Activated CD8-positive, alpha-beta memory T cell treated with anti-CD3 and anti-CD28 coated beads, Interleukin-2, amount 50 U/mL, for 1 hour (primary cell): ENCODE results near the gene AKAP13.
A peak's percentile ranks its signal among the peaks of the same experiment; 100 is the strongest.
"Not testable (repeated sequence)": the region's sequence is repeated elsewhere in the genome, so short reads cannot be mapped to it uniquely, and the experiment has no call there.

ENCODE experiments used
- DNase-seq: peaks from one replicate; pipeline ENCODE4 v3.0.0-alpha.2; 2020; ENCODE audit errors: extremely low read depth

AKAP13 gene

DNA sequence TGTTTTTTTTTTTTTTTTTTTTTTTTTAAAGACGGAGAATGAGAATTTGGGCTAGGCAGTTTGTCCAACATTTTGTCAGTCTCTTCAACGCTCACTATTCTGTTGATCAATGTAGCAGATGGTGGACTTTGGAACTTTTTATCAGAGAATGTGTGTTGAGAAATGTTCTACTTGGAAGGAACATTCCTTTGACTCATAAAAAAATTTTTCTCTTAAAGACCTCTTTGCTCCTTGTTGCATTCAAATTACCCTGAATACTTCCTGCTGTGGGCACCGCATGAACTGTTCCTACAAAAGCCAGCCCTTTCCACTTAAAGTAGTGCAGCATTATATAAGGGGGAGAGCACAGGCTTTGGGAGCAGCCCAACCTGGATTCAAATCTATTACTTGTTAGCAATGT, 182.9 kb downstream of the AKAP13 start:
- DNase-seq: no peak

DNA sequence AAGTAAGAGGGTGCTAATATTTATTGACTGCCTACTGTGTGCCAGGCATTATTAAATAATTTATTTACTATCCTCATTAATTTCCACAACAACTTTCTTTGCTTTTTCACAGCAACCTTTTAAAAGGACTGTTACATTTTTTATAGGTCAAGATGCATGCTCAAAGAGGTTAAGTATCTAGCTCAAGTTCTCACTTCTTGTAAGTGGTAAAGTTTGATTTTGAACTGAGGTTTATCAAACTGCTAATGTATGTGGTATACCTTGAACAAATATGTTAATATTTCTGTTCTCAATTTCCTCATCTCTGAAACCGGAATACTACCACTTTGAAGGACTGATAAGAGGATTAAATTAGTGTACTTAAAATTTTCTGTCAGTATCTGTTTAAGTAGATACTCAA, 183.3 kb downstream of the AKAP13 start:
- no peak for DNase-seq

DNA sequence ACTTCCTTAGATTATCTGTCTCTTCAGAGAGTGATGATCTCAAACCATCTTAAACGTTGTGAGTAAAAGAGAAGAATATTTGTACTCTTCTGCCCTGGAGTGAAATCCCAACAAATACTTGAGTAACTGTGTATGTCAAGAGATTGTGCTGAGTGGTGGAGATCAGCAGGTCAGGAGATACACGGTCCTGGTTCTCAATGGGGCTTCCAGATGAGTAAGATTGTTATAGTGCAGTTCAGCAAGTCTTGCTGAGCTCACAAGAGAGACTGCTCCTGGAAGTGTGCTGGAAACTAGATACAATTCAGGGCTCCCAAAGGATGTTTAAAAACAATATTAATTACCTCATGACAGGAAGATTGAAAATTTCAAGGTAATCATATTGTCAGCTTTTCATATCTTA, 184.3 kb downstream of the AKAP13 start:
- no peak for DNase-seq

GRCh38 chr15:85568261-85568808, 187.9 kb downstream of the AKAP13 start:
- no peak for DNase-seq

DNA sequence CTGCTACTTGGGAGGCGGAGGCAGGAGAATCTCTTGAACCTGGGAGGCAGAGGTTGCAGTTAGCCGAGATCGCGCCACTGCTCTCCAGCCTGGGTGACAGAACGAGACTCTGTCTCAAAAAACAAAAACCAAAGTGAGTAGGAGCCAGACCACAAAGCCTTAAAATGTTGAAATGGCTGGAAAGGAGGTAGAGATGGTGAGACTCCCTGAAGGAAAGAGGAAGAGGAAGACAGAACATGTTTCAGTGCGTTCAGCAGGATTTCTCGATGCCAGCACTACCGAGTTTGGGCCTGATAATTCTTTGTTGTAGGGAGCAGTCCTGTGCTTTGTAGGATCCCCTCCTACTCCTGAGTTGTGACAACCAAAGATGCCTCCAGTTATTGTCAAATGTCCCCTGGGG, 189.9 kb downstream of the AKAP13 start:
- no peak for DNase-seq

DNA sequence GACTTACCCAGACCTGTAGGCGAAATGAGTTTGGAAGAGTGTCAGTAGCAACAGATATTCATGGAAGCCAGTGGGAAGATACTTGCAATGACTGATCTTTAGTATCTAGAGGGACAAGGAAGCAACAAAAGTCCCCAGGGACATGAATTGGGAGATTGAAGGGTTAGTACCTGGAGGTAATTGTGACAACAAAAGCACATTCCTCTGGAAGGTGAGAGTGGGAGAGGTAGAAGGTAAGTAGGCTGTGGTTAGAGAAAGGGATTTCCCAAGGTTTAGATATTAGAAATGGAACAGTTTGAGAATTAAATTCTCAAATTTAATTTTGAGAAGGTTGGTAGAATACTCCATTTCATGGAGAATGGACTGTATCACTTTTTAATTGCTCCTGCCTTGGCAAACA, 191.4 kb downstream of the AKAP13 start:
- no peak for DNase-seq

GRCh38 chr15:85576392-85576791, 196.0 kb downstream of the AKAP13 start:
- DNase-seq: no peak

DNA sequence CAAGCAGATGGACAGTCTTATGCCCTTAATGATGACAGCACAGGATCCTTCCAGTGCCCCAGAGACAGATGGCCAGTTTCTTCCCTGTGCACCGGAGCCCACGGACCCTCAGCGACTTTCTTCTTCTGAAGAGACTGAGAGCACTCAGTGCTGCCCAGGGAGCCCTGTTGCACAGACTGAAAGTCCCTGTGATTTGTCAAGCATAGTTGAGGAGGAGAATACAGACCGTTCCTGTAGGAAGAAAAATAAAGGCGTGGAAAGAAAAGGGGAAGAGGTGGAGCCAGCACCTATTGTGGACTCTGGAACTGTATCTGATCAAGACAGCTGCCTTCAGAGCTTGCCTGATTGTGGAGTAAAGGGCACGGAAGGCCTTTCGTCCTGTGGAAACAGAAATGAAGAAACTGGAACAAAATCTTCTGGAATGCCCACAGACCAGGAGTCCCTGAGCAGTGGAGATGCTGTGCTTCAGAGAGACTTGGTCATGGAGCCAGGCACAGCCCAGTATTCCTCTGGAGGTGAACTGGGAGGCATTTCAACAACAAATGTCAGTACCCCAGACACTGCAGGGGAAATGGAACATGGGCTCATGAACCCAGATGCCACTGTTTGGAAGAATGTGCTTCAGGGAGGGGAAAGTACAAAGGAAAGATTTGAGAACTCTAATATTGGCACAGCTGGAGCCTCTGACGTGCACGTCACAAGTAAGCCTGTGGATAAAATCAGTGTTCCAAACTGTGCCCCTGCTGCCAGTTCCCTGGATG, 198.7 kb downstream of the AKAP13 start:
- no peak for DNase-seq

DNA sequence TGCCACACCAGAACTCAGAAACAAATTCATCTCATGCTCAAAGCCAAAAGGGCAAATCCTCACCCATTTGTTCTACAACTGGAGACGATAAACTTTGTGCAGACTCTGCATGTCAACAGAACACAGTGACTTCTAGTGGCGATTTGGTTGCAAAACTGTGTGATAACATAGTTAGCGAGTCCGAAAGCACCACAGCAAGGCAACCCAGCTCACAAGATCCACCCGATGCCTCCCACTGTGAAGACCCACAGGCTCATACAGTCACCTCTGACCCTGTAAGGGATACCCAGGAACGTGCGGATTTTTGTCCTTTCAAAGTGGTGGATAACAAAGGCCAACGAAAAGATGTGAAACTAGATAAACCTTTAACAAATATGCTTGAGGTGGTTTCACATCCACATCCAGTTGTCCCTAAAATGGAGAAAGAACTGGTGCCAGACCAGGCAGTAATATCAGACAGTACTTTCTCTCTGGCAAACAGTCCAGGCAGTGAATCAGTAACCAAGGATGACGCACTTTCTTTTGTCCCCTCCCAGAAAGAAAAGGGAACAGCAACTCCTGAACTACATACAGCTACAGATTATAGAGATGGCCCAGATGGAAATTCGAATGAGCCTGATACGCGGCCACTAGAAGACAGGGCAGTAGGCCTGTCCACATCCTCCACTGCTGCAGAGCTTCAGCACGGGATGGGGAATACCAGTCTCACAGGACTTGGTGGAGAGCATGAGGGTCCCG, 199.7 kb downstream of the AKAP13 start:
- no peak for DNase-seq

GRCh38 chr15:85580879-85581278, 200.5 kb downstream of the AKAP13 start:
- DNase-seq: no peak

DNA sequence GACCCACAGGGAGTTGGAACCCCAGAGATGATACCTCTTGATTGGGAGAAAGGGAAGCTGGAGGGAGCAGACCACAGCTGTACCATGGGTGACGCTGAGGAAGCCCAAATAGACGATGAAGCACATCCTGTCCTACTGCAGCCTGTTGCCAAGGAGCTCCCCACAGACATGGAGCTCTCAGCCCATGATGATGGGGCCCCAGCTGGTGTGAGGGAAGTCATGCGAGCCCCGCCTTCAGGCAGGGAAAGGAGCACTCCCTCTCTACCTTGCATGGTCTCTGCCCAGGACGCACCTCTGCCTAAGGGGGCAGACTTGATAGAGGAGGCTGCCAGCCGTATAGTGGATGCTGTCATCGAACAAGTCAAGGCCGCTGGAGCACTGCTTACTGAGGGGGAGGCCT, 201.1 kb downstream of the AKAP13 start:
- no peak for DNase-seq

DNA sequence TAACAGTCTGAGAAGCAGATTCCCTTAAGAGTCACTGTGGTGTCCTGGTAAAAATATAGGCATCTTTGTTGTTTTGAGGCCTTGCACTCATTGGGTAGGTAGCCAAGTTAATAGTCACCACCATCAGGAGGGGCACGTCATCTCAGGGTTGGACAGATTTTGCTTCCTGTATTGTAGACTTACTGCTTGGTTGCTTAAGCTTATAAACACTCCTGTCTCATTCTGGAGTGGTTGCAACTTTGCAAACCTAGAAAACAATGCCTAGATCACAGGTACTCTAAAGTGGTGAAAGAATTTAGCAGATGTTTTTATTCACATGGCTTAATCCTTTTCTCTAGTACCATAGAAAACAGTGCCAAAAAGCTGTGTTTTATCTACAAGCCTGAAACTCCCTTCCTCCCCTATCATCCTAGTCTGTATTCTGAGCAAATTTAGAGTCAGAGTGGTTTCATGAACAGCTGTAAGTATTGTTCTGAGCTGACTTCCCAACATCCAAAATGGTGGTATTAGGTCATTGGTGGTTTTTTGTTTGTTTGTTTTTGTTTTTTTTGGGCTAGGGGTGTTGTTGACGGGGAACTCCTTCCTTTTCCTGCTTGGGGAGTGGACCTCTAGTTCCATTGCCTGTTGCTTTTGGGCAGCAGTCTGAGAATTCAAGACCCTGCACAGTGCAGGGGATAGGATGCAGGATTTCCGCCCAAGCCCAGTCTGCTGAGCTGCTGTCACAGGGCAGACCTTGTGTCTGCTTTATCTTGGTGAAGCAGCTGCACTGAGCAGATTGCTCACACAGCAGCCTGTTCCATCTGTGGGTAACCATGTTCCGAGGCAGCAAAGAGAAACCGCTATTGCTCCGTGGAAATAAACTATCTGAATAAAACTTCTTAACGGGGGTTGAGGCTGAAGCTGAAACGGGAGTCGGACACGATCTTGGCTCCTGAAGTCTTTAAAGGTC, 202.0 kb downstream of the AKAP13 start:
- DNase-seq: peak; percentile 37

- no peak for DNase-seq
Measured at GRCh38 chr15:85583442-85583841, 203.0 kb downstream of the AKAP13 start.

DNA sequence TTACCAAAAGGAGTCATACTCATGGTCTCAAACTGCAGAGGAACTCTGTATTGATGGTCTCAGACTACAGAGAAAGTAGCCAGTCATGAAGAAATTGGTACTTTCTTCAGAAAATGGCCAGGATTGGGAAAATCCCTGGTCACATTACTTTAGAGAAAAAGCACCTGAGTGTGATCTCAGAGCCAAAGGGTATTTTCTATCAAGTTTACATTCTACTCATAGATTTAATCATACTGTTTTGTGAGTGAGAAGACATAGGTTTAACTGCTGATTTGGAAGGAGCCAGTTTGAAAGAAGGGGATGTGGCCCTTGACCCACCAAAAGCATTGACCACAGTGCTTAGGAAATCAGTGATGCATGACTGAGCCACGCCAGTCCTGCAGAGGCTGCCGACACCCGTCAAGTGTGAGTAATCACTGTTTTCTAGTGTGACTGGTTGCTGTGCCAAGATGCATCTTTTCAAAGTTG, 203.6 kb downstream of the AKAP13 start:
- DNase-seq: no peak

DNA sequence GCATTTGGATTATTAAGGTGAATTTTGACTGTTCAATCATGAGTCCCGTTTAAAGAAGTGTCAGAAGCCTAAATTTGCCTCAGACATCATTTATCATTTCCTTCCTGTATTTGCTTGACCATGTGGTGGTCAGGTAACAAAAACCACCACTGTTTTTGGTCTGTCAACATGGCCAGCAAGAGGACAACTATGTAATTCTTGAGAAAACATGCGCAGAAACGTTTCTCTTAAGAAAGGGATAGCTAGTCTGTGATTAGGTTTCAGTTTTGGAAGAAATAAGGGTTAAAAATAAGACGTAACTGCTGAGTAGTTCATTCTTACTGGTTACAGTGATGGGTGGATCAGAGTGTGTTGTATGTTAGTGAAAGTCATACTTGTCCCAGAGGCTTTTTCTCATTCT, 204.5 kb downstream of the AKAP13 start:
- no peak for DNase-seq

DNA sequence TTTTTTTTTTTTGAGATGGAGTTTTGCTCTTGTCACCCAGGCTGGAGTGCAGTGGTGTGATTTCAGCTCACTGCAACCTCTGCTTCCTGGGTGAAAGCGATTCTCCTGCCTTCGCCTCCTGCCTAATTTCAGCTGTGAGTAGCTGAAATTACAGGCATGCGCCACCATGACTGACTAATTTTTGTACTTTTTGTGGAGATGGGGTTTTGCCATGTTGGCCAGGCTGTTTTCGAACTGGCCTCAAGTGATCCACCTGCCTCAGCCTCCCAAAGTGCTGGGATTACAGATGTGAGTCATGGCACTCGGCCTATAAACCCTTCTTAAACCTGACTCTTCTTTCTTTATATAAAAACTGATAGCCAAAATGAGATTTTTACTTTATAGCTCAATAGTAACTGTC, 205.8 kb downstream of the AKAP13 start:
- not testable (repeated sequence) for DNase-seq

GRCh38 chr15:85587707-85588411, 207.5 kb downstream of the AKAP13 start:
- DNase-seq: no peak

DNA sequence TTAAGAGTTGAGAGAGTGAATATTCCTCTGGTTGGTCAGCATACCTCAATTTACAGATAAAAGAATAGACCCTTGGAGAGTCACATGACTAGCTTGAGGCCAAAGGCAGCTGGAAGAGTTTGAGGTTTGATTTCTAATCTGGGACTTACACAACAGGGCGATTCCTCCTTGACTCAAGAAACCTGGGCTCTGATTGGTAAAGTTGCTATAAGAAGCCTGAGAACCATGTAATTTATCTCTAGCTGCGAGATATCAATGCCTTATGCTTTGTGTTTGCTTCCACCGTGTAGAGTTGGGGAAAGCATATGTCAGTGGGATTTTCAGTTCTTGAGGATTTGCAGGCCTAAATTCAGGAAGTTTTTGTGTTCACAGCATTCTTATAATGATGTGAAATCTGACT, 208.3 kb downstream of the AKAP13 start:
- DNase-seq: no peak

DNA sequence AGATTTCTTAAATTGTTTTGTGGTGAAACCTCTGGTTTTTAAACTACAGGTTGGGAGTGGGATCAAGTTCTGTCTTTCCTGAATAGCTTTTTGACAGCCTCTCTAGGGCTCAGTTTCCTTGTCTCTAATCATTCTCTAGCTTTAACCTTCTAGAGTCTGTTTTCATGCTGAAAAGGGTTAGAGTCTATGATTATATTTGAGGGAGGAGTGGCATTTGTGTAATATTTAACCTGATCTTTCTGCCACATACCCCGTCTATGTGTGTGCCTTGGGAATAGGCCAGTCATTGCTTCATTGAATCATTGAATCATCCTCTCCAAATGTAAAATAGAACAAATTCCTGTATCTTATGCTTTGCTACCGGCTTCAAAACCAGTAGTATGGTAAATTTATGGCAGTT, 209.4 kb downstream of the AKAP13 start:
- no peak for DNase-seq

GRCh38 chr15:85591622-85592021, 211.2 kb downstream of the AKAP13 start:
- no peak for DNase-seq

DNA sequence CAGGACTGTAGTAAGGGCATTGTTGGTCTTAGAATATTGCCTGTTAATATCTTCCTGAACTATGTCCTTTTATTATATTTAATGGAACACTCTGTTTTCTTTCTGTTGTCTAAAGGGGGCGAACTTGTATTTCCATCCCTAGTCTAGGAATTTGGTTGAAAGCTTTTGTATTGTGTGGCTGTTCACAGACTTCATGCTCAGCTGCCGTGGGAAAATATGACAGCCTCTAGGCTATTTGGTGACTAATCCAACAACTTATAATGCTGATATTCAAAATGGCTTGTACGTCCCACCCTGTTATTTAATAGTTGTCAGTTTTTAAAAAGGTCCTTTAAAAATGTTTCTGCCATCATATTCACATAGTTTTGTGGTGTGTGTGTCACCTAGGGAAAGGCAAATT, 211.7 kb downstream of the AKAP13 start:
- no peak for DNase-seq
